Tibial nerve (tissue), 4 donors: Measurements from ENCODE around the gene WWC1. TPM values are rescaled to one million over a fixed set of nuclear protein-coding genes. Genes with fewer than 3 reads are reported as not detected.
A peak's percentile ranks its signal among the peaks of the same experiment; 100 is the strongest.

Experiments
- DNase-seq, 2 donors: peaks; one replicate each; pipeline ENCODE4 v3.0.0-alpha.2; 2019; ENCODE audit warnings: low spot score in 2 of 2
- H3K27ac ChIP-seq, 4 donors: fragments of 200-600 bp; sonication (generic) in 3 of 4; one replicate each; pipeline ENCODE4 v1.5.1; 2017 to 2019; ENCODE audit warnings: mild to moderate bottlenecking in 1 of 4
- H3K27me3 ChIP-seq, 2 donors: fragments of 200-600 bp; sonication (generic) in 1 of 2; one replicate each; pipeline versions ENCODE4 v1.5.1 to v1.6.0; 2017 to 2019
- H3K36me3 ChIP-seq, 3 donors: fragments of 200-600 bp; sonication (generic); one replicate each; pipeline ENCODE4 v1.5.1; 2018 to 2019
- H3K4me1 ChIP-seq, 4 donors: fragments of 200-600 bp; sonication (generic) in 3 of 4; one replicate each; pipeline ENCODE4 v1.5.1; 2017 to 2019
- H3K4me3 ChIP-seq, 4 donors: fragments of 200-600 bp; sonication (generic) in 3 of 4; one replicate each; pipeline ENCODE4 v1.5.1; 2017 to 2019; ENCODE audit warnings: mild to moderate bottlenecking in 1 of 4, moderate library complexity in 1 of 4
- H3K9me3 ChIP-seq, 4 donors: fragments of 200-600 bp; sonication (generic) in 3 of 4; one replicate each; pipeline ENCODE4 v1.5.1; 2017 to 2019
- CTCF ChIP-seq, 5 experiments: fragments of 200-600 bp in 3 of 5; fragments of 450-650 bp in 2 of 5; sonication (generic) in 3 of 5; IDR thresholded peaks; one replicate each; pipeline ENCODE4 v1.5.1; 2016 to 2019; ENCODE audit warnings: antibody characterized with exemption in 5 of 5, mild to moderate bottlenecking in 3 of 5, moderate library complexity in 2 of 5
- EP300 ChIP-seq, 2 donors: sonication (generic); formaldehyde crosslinking; IDR thresholded peaks; one replicate each; pipeline ENCODE4 v1.6.1; 2017; ENCODE audit warnings: antibody characterized with exemption in 2 of 2, mild to moderate bottlenecking in 1 of 2
- POLR2A ChIP-seq, 2 donors: fragments of 450-650 bp; IDR thresholded peaks; one replicate each; pipeline ENCODE4 v1.6.1; 2017; ENCODE audit warnings: antibody characterized with exemption in 2 of 2, mild to moderate bottlenecking in 2 of 2, moderate library complexity in 2 of 2
- WGBS, 2 donors: methylation state at CpG; one replicate each; pipeline ENCODE4 v1.1.5; 2018; 5-methylcytosine and 5-hydroxymethylcytosine counted together
- total RNA-seq, 4 donors: library from RNA; depleted of rRNA; stranded (reverse); fragments of >200 nt; gene quantifications; one replicate each; pipeline ENCODE4 v1.1.0, GENCODE V29; 2016

WWC1 gene
- total RNA-seq, 4 donors from 2014 or later = 0.78 to 3.3 (median 1.00) TPM

GRCh38 chr5:168362097-168362885, 70.8 kb downstream of the WWC1 start:
- H3K4me3 ChIP-seq = no peak overlapping the region

GRCh38 chr5:168364151-168364661, 72.8 kb downstream of the WWC1 start:
- no peak for DNase-seq
- H3K27me3 ChIP-seq = no peaks in the 10 kb centered on the region
- H3K36me3 ChIP-seq = no peaks in the 10 kb centered on the region
- no peaks in the 10 kb centered on the region for H3K9me3 ChIP-seq
- 83 to 87% methylated on average over 11 of the region's 11 CpGs for WGBS, 2 donors
- no peak overlapping the region for H3K4me3 ChIP-seq
- H3K4me1 ChIP-seq = peaks cover 0 to 8% (median 1%) of the 10 kb centered on the region in 4 donors
- no peak overlapping the region for H3K27ac ChIP-seq
- no peak for TF ChIP-seq POLR2A (IDR thresholded peaks at IDR 0.05)
- no peak for TF ChIP-seq EP300 (IDR thresholded peaks at IDR 0.05)
- TF ChIP-seq CTCF (IDR thresholded peaks at IDR 0.05) = no peak

More at GRCh38 chr5:168362097-168362885, 70.8 kb downstream of the WWC1 start:
- Histone ChIP-seq H3K36me3 (no peaks in the 10 kb centered on the region), H3K9me3 (no peaks in the 10 kb centered on the region), H3K27ac (no peak overlapping the region), H3K27me3 (no peaks in the 10 kb centered on the region), H3K4me1 (peaks cover 0 to 8% (median 1%) of the 10 kb centered on the region in 4 donors)
- WGBS, 2 donors = 70 to 83% methylated on average over 3 of the region's 3 CpGs
- DNase-seq = no peak
- TF ChIP-seq POLR2A (IDR thresholded peaks at IDR 0.05) (no peak), EP300 (IDR thresholded peaks at IDR 0.05) (no peak), CTCF (IDR thresholded peaks at IDR 0.05) (no peak)

GRCh38 chr5:168364750-168365550, 73.5 kb downstream of the WWC1 start:
- Histone ChIP-seq H3K27ac (no peak overlapping the region), H3K4me3 (no peak overlapping the region), H3K27me3 (no peaks in the 10 kb centered on the region), H3K9me3 (no peaks in the 10 kb centered on the region), H3K4me1 (peaks cover 0 to 8% (median 1%) of the 10 kb centered on the region in 4 donors), H3K36me3 (no peaks in the 10 kb centered on the region)
- DNase-seq = no peak
- WGBS, 2 donors = 49 to 51% methylated on average over 12 of the region's 12 CpGs
- no peak for TF ChIP-seq EP300 (IDR thresholded peaks at IDR 0.05)

GRCh38 chr5:168365581-168366081, 74.2 kb downstream of the WWC1 start:
- no peaks in the 10 kb centered on the region for H3K36me3 ChIP-seq
- DNase-seq = peak in 1 of 2 donors; percentile 7
- H3K9me3 ChIP-seq = no peaks in the 10 kb centered on the region
- H3K27ac ChIP-seq = no peak overlapping the region
- peaks cover 0 to 8% (median 1%) of the 10 kb centered on the region in 4 donors for H3K4me1 ChIP-seq
- WGBS, 2 donors = 34 to 40% methylated on average over 8 to 10 of the region's 10 CpGs
- H3K27me3 ChIP-seq = no peaks in the 10 kb centered on the region
- peak in 1 of 5 experiments; percentile 8 for TF ChIP-seq CTCF (IDR thresholded peaks at IDR 0.05)
- TF ChIP-seq EP300 (IDR thresholded peaks at IDR 0.05) = no peak
- TF ChIP-seq POLR2A (IDR thresholded peaks at IDR 0.05) = no peak
- no peak overlapping the region for H3K4me3 ChIP-seq

GRCh38 chr5:168366116-168366515, 74.7 kb downstream of the WWC1 start:
- WGBS, 2 donors = 42% methylated on average over 2 to 3 of the region's 3 CpGs
- Histone ChIP-seq H3K9me3 (no peaks in the 10 kb centered on the region), H3K4me1 (peaks cover 0 to 8% (median 1%) of the 10 kb centered on the region in 4 donors), H3K36me3 (no peaks in the 10 kb centered on the region), H3K27ac (no peak overlapping the region), H3K27me3 (no peaks in the 10 kb centered on the region), H3K4me3 (no peak overlapping the region)
- TF ChIP-seq EP300 (IDR thresholded peaks at IDR 0.05) (no peak), CTCF (IDR thresholded peaks at IDR 0.05) (no peak), POLR2A (IDR thresholded peaks at IDR 0.05) (no peak)
- DNase-seq = no peak
